Measurements from ENCODE around the gene RNF13. TPM values are rescaled to one million over a fixed set of nuclear protein-coding genes. Genes with fewer than 3 reads are reported as not detected.

Gene RNF13
- total and polyA plus RNA-seq, 2 donors (not counting 1 experiment from before 2014, with no cell fraction given) = 38.0 to 86.5 TPM

GRCh38 chr3:149959443-149959842, 146.4 kb downstream of the RNF13 start:
- Histone ChIP-seq H3K4me3 (ENCODE audit: control extremely low read depth in 1 of 5, extremely low read depth in 1 of 5, insufficient read depth in 1 of 5, low read depth in 2 of 5, low read length in 4 of 5) (no peak overlapping the region), H3K4me1 (ENCODE audit: control insufficient read depth in 2 of 2, insufficient read depth in 2 of 2, low read length in 2 of 2) (peaks cover 0 to 12% of the 10 kb centered on the region in 2 donors), H4K20me1 (ENCODE audit: control insufficient read depth, insufficient read depth, low read length, poor library complexity, severe bottlenecking) (peaks cover 11% of the 10 kb centered on the region), H3K4me2 (replicated peaks; ENCODE audit: low read depth, low read length, poor library complexity, severe bottlenecking) (no peak overlapping the region), H3K9me3 (ENCODE audit: control extremely low read depth in 1 of 3, control insufficient read depth in 2 of 3, insufficient read depth in 1 of 3, low read length in 2 of 3) (no peaks in the 10 kb centered on the region), H3K79me2 (ENCODE audit: control insufficient read depth, insufficient read depth, low read length) (no peaks in the 10 kb centered on the region), H3K9ac (ENCODE audit: low read length) (no peak overlapping the region), H2AFZ (ENCODE audit: insufficient read depth, low read depth, low read length, poor library complexity, severe bottlenecking) (no peak overlapping the region), H3K27me3 (replicated peaks in 1 of 4; ENCODE audit: control extremely low read depth in 1 of 4, control insufficient read depth in 3 of 4, insufficient read depth in 4 of 4, low read length in 3 of 4) (no peaks in the 10 kb centered on the region), H3K27ac (ENCODE audit: low read length in 2 of 2) (no peak overlapping the region), H3K36me3 (replicated peaks in 1 of 2; ENCODE audit: control extremely low read depth in 1 of 2, control insufficient read depth in 1 of 2, extremely low read depth in 1 of 2, insufficient read depth in 2 of 2, low read length in 1 of 2) (no peaks in the 10 kb centered on the region)
- Mint-ChIP-seq H3K9me3 (ENCODE audit: insufficient read depth) (no peaks in the 10 kb centered on the region), H3K27me3 (no peaks in the 10 kb centered on the region), H3K27ac (no peak overlapping the region), H3K4me1 (peaks cover 16% of the 10 kb centered on the region), H3K4me3 (no peak overlapping the region)
- ChIA-PET CTCF (no interaction called here), POLR2A (no interaction called here)
- ATAC-seq (ENCODE audit: low read depth) (no peak), DNase-seq (no peak)
- TF ChIP-seq EZH2 (IDR thresholded peaks at IDR 0.05; ENCODE audit: borderline replicate concordance, insufficient read depth, low read depth, low read length, poor library complexity, severe bottlenecking) (no peak), CTCF (IDR thresholded peaks at IDR 0.05) (no peak)
- intact Hi-C loops (cut with micrococcal nuclease) = no loop called here

- H3K36me3 ChIP-seq (replicated peaks in 1 of 2; ENCODE audit: control extremely low read depth in 1 of 2, control insufficient read depth in 1 of 2, extremely low read depth in 1 of 2, insufficient read depth in 2 of 2, low read length in 1 of 2) = no peaks in the 10 kb centered on the region
- H3K4me1 ChIP-seq (ENCODE audit: control insufficient read depth in 2 of 2, insufficient read depth in 2 of 2, low read length in 2 of 2) = no peaks in the 10 kb centered on the region
- Mint-ChIP-seq H3K9me3 (ENCODE audit: insufficient read depth) (no peaks in the 10 kb centered on the region), H3K27me3 (no peaks in the 10 kb centered on the region), H3K4me1 (peaks cover 7% of the 10 kb centered on the region), H3K4me3 (no peak overlapping the region), H3K27ac (no peak overlapping the region)
- CTCF ChIA-PET = no interaction called here
- TF ChIP-seq EZH2 (IDR thresholded peaks at IDR 0.05; ENCODE audit: borderline replicate concordance, insufficient read depth, low read depth, low read length, poor library complexity, severe bottlenecking) (no peak), CTCF (IDR thresholded peaks at IDR 0.05) (no peak)
- no peak overlapping the region for H3K4me3 ChIP-seq (ENCODE audit: control extremely low read depth in 1 of 5, extremely low read depth in 1 of 5, insufficient read depth in 1 of 5, low read depth in 2 of 5, low read length in 4 of 5)
- intact Hi-C loops (cut with micrococcal nuclease) = no loop called here
- no peak overlapping the region for H3K4me2 ChIP-seq (replicated peaks; ENCODE audit: low read depth, low read length, poor library complexity, severe bottlenecking)
- DNase-seq = no peak
- POLR2A ChIA-PET = no interaction called here
- H3K9me3 ChIP-seq (ENCODE audit: control extremely low read depth in 1 of 3, control insufficient read depth in 2 of 3, insufficient read depth in 1 of 3, low read length in 2 of 3) = no peaks in the 10 kb centered on the region
- no peaks in the 10 kb centered on the region for H3K79me2 ChIP-seq (ENCODE audit: control insufficient read depth, insufficient read depth, low read length)
- no peak overlapping the region for H3K9ac ChIP-seq (ENCODE audit: low read length)
- H3K27ac ChIP-seq (ENCODE audit: low read length in 2 of 2) = no peak overlapping the region
- H3K27me3 ChIP-seq (replicated peaks in 1 of 4; ENCODE audit: control extremely low read depth in 1 of 4, control insufficient read depth in 3 of 4, insufficient read depth in 4 of 4, low read length in 3 of 4) = no peaks in the 10 kb centered on the region
- WGBS (ENCODE audit: insufficient coverage) = no CpG with 5 or more reads among the region's 2 CpGs
- ATAC-seq (ENCODE audit: low read depth) = no peak
- H2AFZ ChIP-seq (ENCODE audit: insufficient read depth, low read depth, low read length, poor library complexity, severe bottlenecking) = no peak overlapping the region
- H4K20me1 ChIP-seq (ENCODE audit: control insufficient read depth, insufficient read depth, low read length, poor library complexity, severe bottlenecking) = no peaks in the 10 kb centered on the region
Observed at GRCh38 chr3:149963485-149963884, 150.5 kb downstream of the RNF13 start.
